Subcutaneous abdominal adipose tissue (tissue), 5 donors: ENCODE results near the gene SPCS3.

ENCODE experiments used
- H3K27ac ChIP-seq: one replicate; pipeline ENCODE4 v1.7.0; 2013; ENCODE audit warnings: low read depth, mild to moderate bottlenecking, inconsistent platforms, low read length, moderate library complexity
- H3K27me3 ChIP-seq, 5 donors: one replicate each; pipeline ENCODE4 v1.7.0; 2013; ENCODE audit warnings: low read length in 5 of 5, inconsistent platforms in 1 of 5; ENCODE audit not compliant: control insufficient read depth in 5 of 5, insufficient read depth in 4 of 5
- H3K36me3 ChIP-seq, 5 donors: one replicate each; pipeline ENCODE4 v1.7.0; 2013; ENCODE audit warnings: low read length in 5 of 5; ENCODE audit not compliant: control insufficient read depth in 5 of 5, insufficient read depth in 5 of 5
- H3K4me1 ChIP-seq, 5 donors: one replicate each; pipeline ENCODE4 v1.7.0; 2013; ENCODE audit warnings: low read length in 5 of 5, mild to moderate bottlenecking in 3 of 5, moderate library complexity in 1 of 5; ENCODE audit not compliant: control insufficient read depth in 5 of 5, insufficient read depth in 5 of 5
- H3K4me3 ChIP-seq, 5 donors: one replicate each; pipeline ENCODE4 v1.7.0; 2013; ENCODE audit warnings: low read length in 5 of 5, low read depth in 1 of 5
- H3K9ac ChIP-seq, 5 donors: one replicate each; pipeline ENCODE4 v1.7.0; 2013; ENCODE audit warnings: low read length in 5 of 5, mild to moderate bottlenecking in 4 of 5, moderate library complexity in 3 of 5
- H3K9me3 ChIP-seq, 5 donors: one replicate each; pipeline ENCODE4 v1.7.0; 2013; ENCODE audit warnings: low read length in 5 of 5; ENCODE audit not compliant: control insufficient read depth in 5 of 5
- donor health status: healthy.
- donor health status: healthy.
- donor health status: healthy.
- donor health status: healthy.
- donor health status: healthy.

The SPCS3 gene

GRCh38 chr4:176360446-176360845, 40.7 kb downstream of the SPCS3 start:
- Histone ChIP-seq H3K9ac (no peak overlapping the region), H3K4me3 (no peak overlapping the region), H3K36me3 (no peaks in the 10 kb centered on the region), H3K27me3 (no peaks in the 10 kb centered on the region), H3K9me3 (no peaks in the 10 kb centered on the region), H3K4me1 (no peaks in the 10 kb centered on the region), H3K27ac (no peak overlapping the region)

- Histone ChIP-seq H3K4me3 (no peak overlapping the region), H3K27ac (no peak overlapping the region), H3K4me1 (no peaks in the 10 kb centered on the region), H3K36me3 (no peaks in the 10 kb centered on the region), H3K9ac (no peak overlapping the region), H3K9me3 (peaks cover 0 to 3% (median 0%) of the 10 kb centered on the region in 5 donors), H3K27me3 (no peaks in the 10 kb centered on the region)
Measured at GRCh38 chr4:176363072-176363471, 43.3 kb downstream of the SPCS3 start.

- H3K27ac ChIP-seq = no peak overlapping the region
- no peak overlapping the region for H3K4me3 ChIP-seq
- no peak overlapping the region for H3K9ac ChIP-seq
- H3K36me3 ChIP-seq = no peaks in the 10 kb centered on the region
- H3K4me1 ChIP-seq = no peaks in the 10 kb centered on the region
- no peaks in the 10 kb centered on the region for H3K27me3 ChIP-seq
- H3K9me3 ChIP-seq = peaks cover 0 to 3% (median 0%) of the 10 kb centered on the region in 5 donors
Measured at GRCh38 chr4:176367771-176368465, 48.2 kb downstream of the SPCS3 start.

- Histone ChIP-seq H3K9me3 (no peaks in the 10 kb centered on the region), H3K27me3 (peaks cover 0 to 3% (median 0%) of the 10 kb centered on the region in 5 donors), H3K4me1 (no peaks in the 10 kb centered on the region), H3K27ac (no peak overlapping the region), H3K9ac (no peak overlapping the region), H3K36me3 (no peaks in the 10 kb centered on the region), H3K4me3 (no peak overlapping the region)
Measured at GRCh38 chr4:176376032-176376614, 56.4 kb downstream of the SPCS3 start.

- H3K4me1 ChIP-seq = no peaks in the 10 kb centered on the region
- no peak overlapping the region for H3K4me3 ChIP-seq
- no peak overlapping the region for H3K9ac ChIP-seq
- peaks cover 0 to 3% (median 0%) of the 10 kb centered on the region in 5 donors for H3K27me3 ChIP-seq
- no peaks in the 10 kb centered on the region for H3K9me3 ChIP-seq
- no peak overlapping the region for H3K27ac ChIP-seq
- H3K36me3 ChIP-seq = no peaks in the 10 kb centered on the region
Measured at GRCh38 chr4:176377780-176378179, 58.0 kb downstream of the SPCS3 start.

- H3K27me3 ChIP-seq = peaks cover 0 to 3% (median 2%) of the 10 kb centered on the region in 5 donors
- no peak overlapping the region for H3K9ac ChIP-seq
- no peaks in the 10 kb centered on the region for H3K9me3 ChIP-seq
- H3K4me3 ChIP-seq = peak overlapping the region in 2 of 5 donors; percentile 36 to 37
- H3K27ac ChIP-seq = no peak overlapping the region
- H3K36me3 ChIP-seq = no peaks in the 10 kb centered on the region
- no peaks in the 10 kb centered on the region for H3K4me1 ChIP-seq
Measured at GRCh38 chr4:176380352-176381157, 60.8 kb downstream of the SPCS3 start.
